CD4-positive, alpha-beta T cell treated with Interleukin-17A for 1 hour (primary cell): Measurements from ENCODE around the gene CLDN4.
"Not testable (repeated sequence)": the region's sequence is repeated elsewhere in the genome, so short reads cannot be mapped to it uniquely, and the experiment has no call there.

Experiments used
- DNase-seq: peaks from one replicate; pipeline ENCODE4 v3.0.0-alpha.2; 2020

CLDN4 gene

GRCh38 chr7:73830681-73831583 lies at the start of gene CLDN4:
Gene CLDN4, plus strand, starts transcription at chr7:73830996. Its CDS starts 206 bp downstream, at chr7:73831202.
- DNase-seq = no peak

GRCh38 chr7:73786588-73786987 lies 44.2 kb upstream of the CLDN4 start:
- no peak for DNase-seq

- DNase-seq = not testable (repeated sequence)
Measured at GRCh38 chr7:73787786-73788048, 43.1 kb upstream of the CLDN4 start.

- DNase-seq = no peak
Measured at GRCh38 chr7:73789051-73789450, 41.7 kb upstream of the CLDN4 start.

GRCh38 chr7:73791170-73791690 lies 39.6 kb upstream of the CLDN4 start:
- DNase-seq = not testable (repeated sequence)

GRCh38 chr7:73795188-73795587 lies 35.6 kb upstream of the CLDN4 start:
- not testable (repeated sequence) for DNase-seq

GRCh38 chr7:73796656-73797055 lies 34.1 kb upstream of the CLDN4 start:
- not testable (repeated sequence) for DNase-seq

GRCh38 chr7:73797176-73797575 lies 33.6 kb upstream of the CLDN4 start:
- DNase-seq = not testable (repeated sequence)

- no peak for DNase-seq
Measured at GRCh38 chr7:73799282-73800141, 31.3 kb upstream of the CLDN4 start.

- no peak for DNase-seq
Measured at GRCh38 chr7:73801577-73801976, 29.2 kb upstream of the CLDN4 start.

- no peak for DNase-seq
Measured at GRCh38 chr7:73802459-73802858, 28.3 kb upstream of the CLDN4 start.

- DNase-seq = no peak
Measured at GRCh38 chr7:73809467-73809951, 21.3 kb upstream of the CLDN4 start.

GRCh38 chr7:73810998-73811360 lies 19.8 kb upstream of the CLDN4 start:
- DNase-seq = no peak

- DNase-seq = peak; percentile 56
Measured at GRCh38 chr7:73811760-73812168, 19.0 kb upstream of the CLDN4 start.

- DNase-seq = no peak
Measured at GRCh38 chr7:73812996-73813395, 17.8 kb upstream of the CLDN4 start.

- DNase-seq = no peak
Measured at GRCh38 chr7:73815436-73815835, 15.4 kb upstream of the CLDN4 start.

GRCh38 chr7:73817121-73817520 lies 13.7 kb upstream of the CLDN4 start:
- no peak for DNase-seq

GRCh38 chr7:73820013-73820412 lies 10.8 kb upstream of the CLDN4 start:
- DNase-seq = no peak

GRCh38 chr7:73821597-73822285 lies 9.1 kb upstream of the CLDN4 start:
- DNase-seq = not testable (repeated sequence)

GRCh38 chr7:73822319-73823173 lies 8.2 kb upstream of the CLDN4 start:
- no peak for DNase-seq

GRCh38 chr7:73823257-73823656 lies 7.5 kb upstream of the CLDN4 start:
- DNase-seq = no peak
